ENCODE data around the gene ITPKA.

The ITPKA gene

DNA sequence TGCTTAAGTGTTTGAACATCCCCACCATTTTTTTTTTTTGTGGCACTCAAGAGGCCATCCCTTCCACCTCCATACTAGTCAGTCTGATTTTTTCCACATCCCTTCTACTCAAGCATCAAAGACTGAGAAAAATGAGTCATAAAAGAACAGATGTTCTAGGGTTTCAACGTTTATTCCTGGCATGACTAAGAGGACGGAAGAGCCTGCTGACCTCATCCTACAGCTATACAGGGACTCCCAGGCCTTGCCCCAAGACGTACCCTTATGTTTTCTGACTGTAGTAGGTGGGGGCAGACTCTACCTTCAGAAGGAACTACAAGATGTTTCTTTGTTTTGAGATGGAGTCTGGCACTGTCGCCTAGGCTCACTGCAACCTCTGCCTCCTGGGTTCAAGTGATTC is 3.3 kb upstream of the ITPKA start:
- no peak for DNase-seq (ENCODE audit: insufficient read length, low spot score)
- no peak for FAIRE-seq

DNA sequence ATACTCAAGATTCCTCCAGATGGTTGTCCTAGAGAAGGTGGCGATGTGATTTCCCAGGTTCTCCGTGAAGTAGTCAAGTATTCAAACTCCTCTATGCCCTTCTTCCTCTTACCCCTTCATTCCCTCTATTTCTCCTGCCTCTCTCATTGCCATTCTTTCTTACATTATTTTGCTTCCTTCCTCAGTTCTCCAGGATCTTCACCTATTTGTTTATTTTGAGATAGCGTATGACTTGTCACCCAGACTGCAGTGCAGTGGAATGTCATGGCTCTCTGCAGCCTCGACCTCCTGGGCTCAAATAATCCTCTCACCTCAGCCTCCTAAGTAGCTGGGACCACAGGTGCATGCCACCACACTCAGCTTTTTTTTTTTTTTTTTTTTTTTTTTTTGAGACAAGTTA is 1.8 kb upstream of the ITPKA start:
- FAIRE-seq (no peak), DNase-seq (ENCODE audit: insufficient read length, low spot score) (no peak)
- TF ChIP-seq, protein P1, sequence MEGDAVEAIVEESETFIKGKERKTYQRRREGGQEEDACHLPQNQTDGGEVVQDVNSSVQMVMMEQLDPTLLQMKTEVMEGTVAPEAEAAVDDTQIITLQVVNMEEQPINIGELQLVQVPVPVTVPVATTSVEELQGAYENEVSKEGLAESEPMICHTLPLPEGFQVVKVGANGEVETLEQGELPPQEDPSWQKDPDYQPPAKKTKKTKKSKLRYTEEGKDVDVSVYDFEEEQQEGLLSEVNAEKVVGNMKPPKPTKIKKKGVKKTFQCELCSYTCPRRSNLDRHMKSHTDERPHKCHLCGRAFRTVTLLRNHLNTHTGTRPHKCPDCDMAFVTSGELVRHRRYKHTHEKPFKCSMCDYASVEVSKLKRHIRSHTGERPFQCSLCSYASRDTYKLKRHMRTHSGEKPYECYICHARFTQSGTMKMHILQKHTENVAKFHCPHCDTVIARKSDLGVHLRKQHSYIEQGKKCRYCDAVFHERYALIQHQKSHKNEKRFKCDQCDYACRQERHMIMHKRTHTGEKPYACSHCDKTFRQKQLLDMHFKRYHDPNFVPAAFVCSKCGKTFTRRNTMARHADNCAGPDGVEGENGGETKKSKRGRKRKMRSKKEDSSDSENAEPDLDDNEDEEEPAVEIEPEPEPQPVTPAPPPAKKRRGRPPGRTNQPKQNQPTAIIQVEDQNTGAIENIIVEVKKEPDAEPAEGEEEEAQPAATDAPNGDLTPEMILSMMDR (IDR thresholded peaks at IDR 0.05; ENCODE audit: insufficient read depth, missing control alignments): no peak

More for the DNA sequence above, 3.3 kb upstream of the ITPKA start:
- TF ChIP-seq, protein P1 (IDR thresholded peaks at IDR 0.05; ENCODE audit: insufficient read depth, missing control alignments): no peak

GRCh38 chr15:41492597-41493204 is 973 bp upstream of the ITPKA start:
- FAIRE-seq (no peak), DNase-seq (ENCODE audit: insufficient read length, low spot score) (no peak)
- TF ChIP-seq, protein P1 (IDR thresholded peaks at IDR 0.05; ENCODE audit: insufficient read depth, missing control alignments): no peak

- TF ChIP-seq, protein P1 (IDR thresholded peaks at IDR 0.05; ENCODE audit: insufficient read depth, missing control alignments): no peak
- DNase-seq (ENCODE audit: insufficient read length, low spot score): no peak
- no peak for FAIRE-seq
Measured at GRCh38 chr15:41493902-41494189, 172 bp downstream of the ITPKA start.

- FAIRE-seq (no peak), DNase-seq (ENCODE audit: insufficient read length, low spot score) (no peak)
- TF ChIP-seq, protein P1 (IDR thresholded peaks at IDR 0.05; ENCODE audit: insufficient read depth, missing control alignments): no peak
Measured at GRCh38 chr15:41494190-41494921, 682 bp downstream of the ITPKA start.

- TF ChIP-seq, protein P1 (IDR thresholded peaks at IDR 0.05; ENCODE audit: insufficient read depth, missing control alignments): no peak
- FAIRE-seq (no peak), DNase-seq (ENCODE audit: insufficient read length, low spot score) (no peak)
Measured at GRCh38 chr15:41494922-41495735, 1.5 kb downstream of the ITPKA start.
